GM23338 (cell line): ENCODE measurements around the gene IL22RA2. TPM values are rescaled to one million over a fixed set of nuclear protein-coding genes. Genes with fewer than 3 reads are reported as not detected.

Source experiments
- ATAC-seq: fragments of 200-7000 bp; cut with Tn5 transposase; 3 replicates; pipeline ENCODE4 v1.9.1; 2020
- DNase-seq: peaks from one replicate; pipeline ENCODE4 v3.0.0-alpha.2; 2015; ENCODE audit warnings: low spot score
- H2AFZ ChIP-seq: fragments of 200-600 bp; sonication (generic); 2 replicates; pipeline ENCODE4 v1.8.0; 2016; ENCODE audit warnings: antibody characterized with exemption, mild to moderate bottlenecking, moderate library complexity
- H3F3A ChIP-seq: fragments of 200-600 bp; sonication (generic); replicated peaks from 2 replicates; pipeline ENCODE4 v1.8.0; 2017; ENCODE audit warnings: antibody characterized with exemption, mixed run types, low read depth
- H3K27ac ChIP-seq: fragments of 200-600 bp; sonication (generic); 2 replicates; pipeline ENCODE4 v1.6.1; 2016; ENCODE audit warnings: low read depth
- H3K27me3 ChIP-seq: fragments of 200-600 bp; sonication (generic); 2 replicates; pipeline ENCODE4 v1.8.0; 2016; ENCODE audit warnings: mild to moderate bottlenecking, mixed run types, moderate library complexity; ENCODE audit not compliant: insufficient read depth
- H3K36me3 ChIP-seq: fragments of 200-600 bp; sonication (generic); 2 replicates; pipeline ENCODE4 v1.8.0; 2016; ENCODE audit warnings: mild to moderate bottlenecking; ENCODE audit not compliant: insufficient read depth
- H3K4me1 ChIP-seq: fragments of 200-600 bp; sonication (generic); 2 replicates; pipeline ENCODE4 v1.8.0; 2016; ENCODE audit warnings: mild to moderate bottlenecking, moderate library complexity; ENCODE audit not compliant: insufficient read depth
- H3K4me2 ChIP-seq: fragments of 200-600 bp; sonication (generic); 2 replicates; pipeline ENCODE4 v1.7.1; 2017; ENCODE audit warnings: mixed run types
- H3K4me3 ChIP-seq: fragments of 200-600 bp; sonication (generic); 2 replicates; pipeline ENCODE4 v1.6.1; 2016; ENCODE audit warnings: mixed run types
- H3K79me2 ChIP-seq: fragments of 200-600 bp; sonication (generic); replicated peaks from 2 replicates; pipeline ENCODE4 v1.8.0; 2017; ENCODE audit warnings: mild to moderate bottlenecking; ENCODE audit not compliant: insufficient read depth
- H3K9me2 ChIP-seq: fragments of 200-600 bp; sonication (generic); 2 replicates; pipeline ENCODE4 v1.8.0; 2017; ENCODE audit not compliant: insufficient read depth
- H4K20me1 ChIP-seq: fragments of 200-600 bp; sonication (generic); replicated peaks from 2 replicates; pipeline ENCODE4 v1.8.0; 2017; ENCODE audit warnings: mild to moderate bottlenecking; ENCODE audit not compliant: insufficient read depth
- H3K27ac Mint-ChIP-seq: 2 replicates; pipeline ENCODE4 v1.8.0; 2020; ENCODE audit warnings: inconsistent platforms, mild to moderate bottlenecking, moderate library complexity, mixed read lengths
- H3K27me3 Mint-ChIP-seq: 3 replicates; pipeline ENCODE4 v1.8.0; 2022; ENCODE audit warnings: low read depth, mild to moderate bottlenecking, moderate library complexity, mixed read lengths, inconsistent platforms; ENCODE audit not compliant: insufficient read depth, poor library complexity
- H3K36me3 Mint-ChIP-seq: 3 replicates; pipeline ENCODE4 v1.8.0; 2021; ENCODE audit warnings: low read depth, mild to moderate bottlenecking, inconsistent platforms, moderate library complexity, mixed read lengths
- H3K4me1 Mint-ChIP-seq: 3 replicates; pipeline ENCODE4 v1.8.0; 2020; ENCODE audit warnings: mild to moderate bottlenecking, inconsistent platforms, mixed read lengths
- H3K4me3 Mint-ChIP-seq: 3 replicates; pipeline ENCODE4 v1.8.0; 2021; ENCODE audit warnings: moderate library complexity, mild to moderate bottlenecking, inconsistent platforms, mixed read lengths
- H3K9me3 Mint-ChIP-seq: 3 replicates; pipeline ENCODE4 v1.8.0; 2020; ENCODE audit warnings: moderate library complexity, mild to moderate bottlenecking, inconsistent platforms, mixed read lengths
- CREB1 ChIP-seq: fragments of 250-450 bp; sonication (Bioruptor Pico); IDR thresholded peaks from 2 replicates; pipeline ENCODE4 v1.5.0; 2020; ENCODE audit warnings: low read depth, mild to moderate bottlenecking, moderate library complexity
- ETS1 ChIP-seq: IDR thresholded peaks from 2 replicates; pipeline ENCODE4 v1.6.1; 2016; ENCODE audit warnings: antibody characterized with exemption
- EZH2 ChIP-seq: fragments of 200-600 bp; sonication (generic); IDR thresholded peaks from one replicate; pipeline ENCODE4 v1.8.0; 2017; ENCODE audit warnings: antibody characterized with exemption, mild to moderate bottlenecking, low read depth; ENCODE audit not compliant: unreplicated experiment
- EZH2phosphoT487 ChIP-seq: fragments of 200-600 bp; sonication (generic); IDR thresholded peaks from one replicate; pipeline ENCODE4 v1.8.1; 2018; ENCODE audit warnings: antibody characterized with exemption; ENCODE audit not compliant: unreplicated experiment
- JUNB ChIP-seq: IDR thresholded peaks from one replicate; pipeline ENCODE4 v1.6.1; 2016; ENCODE audit warnings: antibody characterized with exemption; ENCODE audit not compliant: unreplicated experiment
- NANOG ChIP-seq: IDR thresholded peaks from 2 replicates; pipeline ENCODE4 v1.6.1; 2016; ENCODE audit warnings: antibody characterized with exemption, borderline replicate concordance
- POLR2AphosphoS5 ChIP-seq: IDR thresholded peaks from 2 replicates; pipeline ENCODE4 v1.6.1; 2016; ENCODE audit warnings: antibody characterized with exemption, low read depth
- REST ChIP-seq: IDR thresholded peaks from one replicate; pipeline ENCODE4 v1.6.1; 2018; ENCODE audit warnings: antibody characterized with exemption; ENCODE audit not compliant: unreplicated experiment
- STAT1 ChIP-seq: IDR thresholded peaks from one replicate; pipeline ENCODE4 v1.6.1; 2016; ENCODE audit warnings: antibody characterized with exemption; ENCODE audit not compliant: unreplicated experiment
- ZNF114 ChIP-seq: fragments of 250-450 bp; sonication (Bioruptor Pico); IDR thresholded peaks from 2 replicates; pipeline ENCODE4 v1.5.0; 2020; ENCODE audit warnings: mild to moderate bottlenecking, moderate library complexity
- ZNF331 ChIP-seq: fragments of 250-450 bp; sonication (Bioruptor Pico); IDR thresholded peaks from 2 replicates; pipeline ENCODE4 v1.5.0; 2020; ENCODE audit warnings: low read depth, mild to moderate bottlenecking, moderate library complexity
- ZNF462 ChIP-seq: fragments of 250-450 bp; sonication (Bioruptor Pico); IDR thresholded peaks from 2 replicates; pipeline ENCODE4 v1.5.0; 2020; ENCODE audit warnings: mild to moderate bottlenecking, moderate library complexity
- polyA plus RNA-seq: library from polyadenylated mRNA; unstranded; fragments of >200 nt; fragmentation: Nextera tagmentation; extraction: Ambion mirVana; gene quantifications from 2 replicates; pipeline ENCODE4 v1.2.1, GENCODE V29; 2016
- total RNA-seq: library from RNA; depleted of rRNA; stranded (reverse); fragments of >200 nt; shearing (Covaris generic); gene quantifications from 2 replicates; pipeline ENCODE4 v1.2.3, GENCODE V29; 2014
- TF ChIP-seq, protein P1 (sequence below), 2 experiments: fragments of 200-600 bp in 1 of 2; sonication (generic) in 1 of 2; conservative IDR thresholded peaks; 2 replicates each; pipeline versions ENCODE4 v1.5.1 to v1.6.1; 2016 to 2017; ENCODE audit warnings: antibody characterized with exemption in 2 of 2, low read depth in 2 of 2, mild to moderate bottlenecking in 2 of 2, moderate library complexity in 1 of 2

Gene IL22RA2
- total and polyA plus RNA-seq, 2 experiments from 2014 or later: not detected

DNA sequence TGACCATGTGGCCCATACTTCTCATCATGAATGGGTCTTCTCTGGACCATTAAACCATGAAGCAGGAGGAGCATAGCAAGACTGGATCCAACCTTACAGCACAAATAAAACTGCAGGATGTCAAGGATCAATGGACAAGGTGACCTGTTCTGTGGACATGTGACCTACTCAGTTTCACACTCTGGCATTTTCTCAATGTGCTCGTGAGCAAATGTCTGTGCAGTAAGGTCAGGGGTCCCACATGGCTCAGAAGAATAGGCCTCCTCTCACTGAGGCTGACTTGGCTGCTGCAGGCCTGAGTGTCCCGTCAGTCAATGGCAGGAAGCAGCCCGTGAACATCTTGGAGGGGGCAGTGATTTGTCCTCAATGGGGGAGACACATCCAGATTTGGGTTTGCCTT is 68.5 kb downstream of the IL22RA2 start:
- H4K20me1 ChIP-seq: no peaks in the 10 kb centered on the region
- no peak overlapping the region for H3K4me3 ChIP-seq
- TF ChIP-seq EZH2: no peak
- no peak for TF ChIP-seq EZH2phosphoT487
- TF ChIP-seq, protein P1, sequence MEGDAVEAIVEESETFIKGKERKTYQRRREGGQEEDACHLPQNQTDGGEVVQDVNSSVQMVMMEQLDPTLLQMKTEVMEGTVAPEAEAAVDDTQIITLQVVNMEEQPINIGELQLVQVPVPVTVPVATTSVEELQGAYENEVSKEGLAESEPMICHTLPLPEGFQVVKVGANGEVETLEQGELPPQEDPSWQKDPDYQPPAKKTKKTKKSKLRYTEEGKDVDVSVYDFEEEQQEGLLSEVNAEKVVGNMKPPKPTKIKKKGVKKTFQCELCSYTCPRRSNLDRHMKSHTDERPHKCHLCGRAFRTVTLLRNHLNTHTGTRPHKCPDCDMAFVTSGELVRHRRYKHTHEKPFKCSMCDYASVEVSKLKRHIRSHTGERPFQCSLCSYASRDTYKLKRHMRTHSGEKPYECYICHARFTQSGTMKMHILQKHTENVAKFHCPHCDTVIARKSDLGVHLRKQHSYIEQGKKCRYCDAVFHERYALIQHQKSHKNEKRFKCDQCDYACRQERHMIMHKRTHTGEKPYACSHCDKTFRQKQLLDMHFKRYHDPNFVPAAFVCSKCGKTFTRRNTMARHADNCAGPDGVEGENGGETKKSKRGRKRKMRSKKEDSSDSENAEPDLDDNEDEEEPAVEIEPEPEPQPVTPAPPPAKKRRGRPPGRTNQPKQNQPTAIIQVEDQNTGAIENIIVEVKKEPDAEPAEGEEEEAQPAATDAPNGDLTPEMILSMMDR (conservative IDR thresholded peaks at IDR 0.05; ENCODE audit: low read depth in 2 of 2): no peak
- no peak for TF ChIP-seq JUNB
- no peak for TF ChIP-seq ZNF331 (CRISPR knock-in tag)
- no peak for TF ChIP-seq REST
- TF ChIP-seq ZNF462 (CRISPR knock-in tag): no peak
- TF ChIP-seq ETS1: no peak
- TF ChIP-seq POLR2AphosphoS5: no peak
- no peak for TF ChIP-seq CREB1 (CRISPR knock-in tag)
- TF ChIP-seq ZNF114 (CRISPR knock-in tag): no peak
- TF ChIP-seq NANOG: no peak
- no peak for TF ChIP-seq STAT1
- H3K36me3 ChIP-seq: peaks cover 7% of the 10 kb centered on the region; the same call in 1 of the 2 replicates
- no peaks in the 10 kb centered on the region for H3F3A ChIP-seq
- no peak overlapping the region for H3K4me3 Mint-ChIP-seq
- H3K27ac ChIP-seq: no peak overlapping the region
- H3K4me1 Mint-ChIP-seq: no peaks in the 10 kb centered on the region; the same call in 2 of the 3 replicates
- no peak overlapping the region for H3K27ac Mint-ChIP-seq
- H2AFZ ChIP-seq: no peak overlapping the region
- H3K27me3 Mint-ChIP-seq: peaks cover 3% of the 10 kb centered on the region
- ATAC-seq (no peak), DNase-seq (no peak)
- peaks cover 19% of the 10 kb centered on the region for H3K36me3 Mint-ChIP-seq
- no peaks in the 10 kb centered on the region for H3K4me1 ChIP-seq
- H3K79me2 ChIP-seq: no peaks in the 10 kb centered on the region
- peaks cover 29% of the 10 kb centered on the region for H3K9me3 Mint-ChIP-seq
- no peak overlapping the region for H3K4me2 ChIP-seq
- peaks cover 18% of the 10 kb centered on the region for H3K9me2 ChIP-seq
- H3K27me3 ChIP-seq: no peaks in the 10 kb centered on the region
